Ovary (tissue), 3 donors: ENCODE data around the gene TNFSF12.

ENCODE experiments used
- POLR2A ChIP-seq: fragments of 450-650 bp; IDR thresholded peaks from one replicate; pipeline ENCODE4 v1.6.1; 2017; ENCODE audit warnings: antibody characterized with exemption, mild to moderate bottlenecking, moderate library complexity
- TF ChIP-seq, protein P1 (sequence below), 3 donors: fragments of 450-650 bp in 2 of 3; fragments of 200-600 bp in 1 of 3; IDR thresholded peaks; one replicate each; pipeline versions ENCODE4 v1.5.1 to v1.8.0; 2016 to 2022; ENCODE audit warnings: antibody characterized with exemption in 3 of 3, mild to moderate bottlenecking in 1 of 3
- donor health status: DM: no; HTN: no; CAD: no.

DNA sequence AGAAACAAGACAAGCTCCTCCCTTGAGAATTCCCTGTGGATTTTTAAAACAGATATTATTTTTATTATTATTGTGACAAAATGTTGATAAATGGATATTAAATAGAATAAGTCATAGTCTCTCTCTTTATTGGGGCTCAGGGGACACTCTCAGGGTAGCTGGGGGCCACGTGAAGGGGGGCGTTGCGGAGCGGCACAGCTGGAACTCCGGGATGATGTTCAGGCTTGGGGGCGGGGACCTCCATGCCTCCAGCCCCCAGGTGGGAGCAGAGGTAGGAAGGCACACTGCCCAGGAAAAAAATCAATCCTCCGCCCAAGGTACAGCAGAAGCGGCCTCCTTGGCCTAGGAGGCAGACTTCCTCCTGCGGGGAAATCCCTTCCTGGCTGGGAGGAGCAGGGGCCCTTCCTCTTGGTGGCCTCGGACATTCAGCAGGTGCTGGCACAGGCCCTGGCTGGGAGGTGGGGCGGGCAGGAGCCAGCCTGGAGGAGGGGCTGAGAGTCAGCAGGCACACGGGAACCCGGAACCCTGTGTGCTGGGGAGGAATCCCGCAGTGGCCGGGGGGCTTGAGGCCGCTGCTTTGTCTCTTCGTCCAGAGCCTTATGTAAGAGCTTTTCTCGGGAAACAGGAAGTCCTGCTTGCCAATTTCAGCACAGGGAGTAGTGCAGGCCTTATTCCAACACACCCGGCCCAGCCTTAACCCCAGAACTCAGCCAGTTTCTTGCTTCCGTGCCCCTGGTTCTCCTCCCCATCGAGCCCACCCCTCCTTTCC is 9.1 kb downstream of the TNFSF12 start:
- TF ChIP-seq, protein P1, sequence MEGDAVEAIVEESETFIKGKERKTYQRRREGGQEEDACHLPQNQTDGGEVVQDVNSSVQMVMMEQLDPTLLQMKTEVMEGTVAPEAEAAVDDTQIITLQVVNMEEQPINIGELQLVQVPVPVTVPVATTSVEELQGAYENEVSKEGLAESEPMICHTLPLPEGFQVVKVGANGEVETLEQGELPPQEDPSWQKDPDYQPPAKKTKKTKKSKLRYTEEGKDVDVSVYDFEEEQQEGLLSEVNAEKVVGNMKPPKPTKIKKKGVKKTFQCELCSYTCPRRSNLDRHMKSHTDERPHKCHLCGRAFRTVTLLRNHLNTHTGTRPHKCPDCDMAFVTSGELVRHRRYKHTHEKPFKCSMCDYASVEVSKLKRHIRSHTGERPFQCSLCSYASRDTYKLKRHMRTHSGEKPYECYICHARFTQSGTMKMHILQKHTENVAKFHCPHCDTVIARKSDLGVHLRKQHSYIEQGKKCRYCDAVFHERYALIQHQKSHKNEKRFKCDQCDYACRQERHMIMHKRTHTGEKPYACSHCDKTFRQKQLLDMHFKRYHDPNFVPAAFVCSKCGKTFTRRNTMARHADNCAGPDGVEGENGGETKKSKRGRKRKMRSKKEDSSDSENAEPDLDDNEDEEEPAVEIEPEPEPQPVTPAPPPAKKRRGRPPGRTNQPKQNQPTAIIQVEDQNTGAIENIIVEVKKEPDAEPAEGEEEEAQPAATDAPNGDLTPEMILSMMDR (IDR thresholded peaks at IDR 0.05) = peak in 1 of 3 donors; percentile 29
- peak; percentile 36 for TF ChIP-seq POLR2A
